H9 (cell line): ENCODE data around the gene KIF6. TPM values are rescaled to one million over a fixed set of nuclear protein-coding genes. Genes with fewer than 3 reads are reported as not detected.

Source experiments
- DNase-seq: peaks from one replicate; pipeline ENCODE4 v3.0.0-alpha.2; 2017
- H2AFZ ChIP-seq: one replicate; pipeline ENCODE4 v1.6.1; 2013; ENCODE audit warnings: mild to moderate bottlenecking, low read length, control low read depth, moderate library complexity
- H2AK5ac ChIP-seq: 2 replicates; pipeline ENCODE4 v1.6.1; 2013; ENCODE audit warnings: low read length, control low read depth, mixed read lengths; ENCODE audit not compliant: insufficient read length
- H2BK120ac ChIP-seq: one replicate; pipeline ENCODE4 v1.6.1; 2013; ENCODE audit warnings: low read depth, mild to moderate bottlenecking, low read length, control low read depth, inconsistent platforms; ENCODE audit not compliant: poor library complexity, severe bottlenecking
- H2BK12ac ChIP-seq: 2 replicates; pipeline ENCODE4 v1.6.1; 2013; ENCODE audit warnings: low read length, control low read depth, mixed read lengths, low read depth; ENCODE audit not compliant: insufficient read length
- H2BK15ac ChIP-seq: 2 replicates; pipeline ENCODE4 v1.6.1; 2013; ENCODE audit warnings: low read depth, low read length, control low read depth
- H2BK20ac ChIP-seq: one replicate; pipeline ENCODE4 v1.6.1; 2013; ENCODE audit warnings: low read depth, mild to moderate bottlenecking, low read length, control low read depth, inconsistent platforms; ENCODE audit not compliant: poor library complexity, severe bottlenecking
- H2BK5ac ChIP-seq: 2 replicates; pipeline ENCODE4 v1.6.1; 2013; ENCODE audit warnings: low read length, control low read depth, mixed read lengths; ENCODE audit not compliant: insufficient read length
- H3K14ac ChIP-seq: 2 replicates; pipeline ENCODE4 v1.6.1; 2013; ENCODE audit warnings: low read length, control low read depth; ENCODE audit not compliant: insufficient read depth
- H3K18ac ChIP-seq: 2 replicates; pipeline ENCODE4 v1.6.1; 2013; ENCODE audit warnings: low read depth, mild to moderate bottlenecking, mixed read lengths, low read length, control low read depth; ENCODE audit not compliant: insufficient read length
- H3K23ac ChIP-seq: 2 replicates; pipeline ENCODE4 v1.6.1; 2013; ENCODE audit warnings: low read length, control low read depth, mixed read lengths, low read depth; ENCODE audit not compliant: insufficient read length
- H3K23me2 ChIP-seq: 2 replicates; pipeline ENCODE4 v1.6.1; 2013; ENCODE audit warnings: low read depth, mild to moderate bottlenecking, mixed read lengths, low read length, control low read depth; ENCODE audit not compliant: insufficient read length, poor library complexity, severe bottlenecking
- H3K27ac ChIP-seq: 2 replicates; pipeline ENCODE4 v1.5.1; 2013; ENCODE audit warnings: low read length, control low read depth, mixed read lengths, low read depth; ENCODE audit not compliant: insufficient read length
- H3K27me3 ChIP-seq: 2 replicates; pipeline ENCODE4 v1.6.1; 2013; ENCODE audit warnings: low read length, control low read depth, inconsistent platforms; ENCODE audit not compliant: insufficient read depth
- H3K4ac ChIP-seq: 2 replicates; pipeline ENCODE4 v1.6.1; 2013; ENCODE audit warnings: low read depth, mild to moderate bottlenecking, control low read depth, inconsistent platforms, low read length, moderate library complexity
- H3K4me1 ChIP-seq: 2 replicates; pipeline ENCODE4 v1.6.1; 2013; ENCODE audit warnings: low read length, control low read depth, inconsistent platforms; ENCODE audit not compliant: insufficient read depth
- H3K4me2 ChIP-seq: 2 replicates; pipeline ENCODE4 v1.6.1; 2013; ENCODE audit warnings: low read length, control low read depth, mixed read lengths; ENCODE audit not compliant: insufficient read length, insufficient read depth
- H3K56ac ChIP-seq: 2 replicates; pipeline ENCODE4 v1.6.1; 2013; ENCODE audit warnings: low read depth, mild to moderate bottlenecking, mixed read lengths, low read length, control low read depth; ENCODE audit not compliant: insufficient read length
- H3K79me1 ChIP-seq: 2 replicates; pipeline ENCODE4 v1.6.1; 2013; ENCODE audit warnings: low read depth, mild to moderate bottlenecking, moderate library complexity, low read length, control low read depth, inconsistent platforms; ENCODE audit not compliant: insufficient read depth, poor library complexity, severe bottlenecking
- H3K79me2 ChIP-seq: 2 replicates; pipeline ENCODE4 v1.6.1; 2013; ENCODE audit warnings: low read length, control low read depth, inconsistent platforms; ENCODE audit not compliant: insufficient read depth
- H3K9ac ChIP-seq: 2 replicates; pipeline ENCODE4 v1.6.1; 2013; ENCODE audit warnings: low read length, control low read depth, mixed read lengths; ENCODE audit not compliant: insufficient read length; ENCODE audit errors: extremely low read depth
- H3K9me3 ChIP-seq: one replicate; pipeline ENCODE4 v1.6.1; 2013; ENCODE audit warnings: low read depth, low read length, inconsistent platforms; ENCODE audit not compliant: control insufficient read depth
- H3T11ph ChIP-seq: one replicate; pipeline ENCODE4 v1.6.1; 2013; ENCODE audit warnings: mild to moderate bottlenecking, low read length, control low read depth, inconsistent platforms
- H4K20me1 ChIP-seq: one replicate; pipeline ENCODE4 v1.6.1; 2013; ENCODE audit not compliant: control insufficient read depth, insufficient read length, insufficient read depth
- H4K5ac ChIP-seq: 2 replicates; pipeline ENCODE4 v1.6.1; 2013; ENCODE audit warnings: low read depth, mild to moderate bottlenecking, mixed read lengths, low read length, control low read depth; ENCODE audit not compliant: insufficient read length
- H4K8ac ChIP-seq: replicated peaks from 2 replicates; pipeline ENCODE4 v1.6.1; 2013; ENCODE audit warnings: low read length, control low read depth, mixed read lengths, low read depth; ENCODE audit not compliant: insufficient read length
- H4K91ac ChIP-seq: 2 replicates; pipeline ENCODE4 v1.6.1; 2013; ENCODE audit warnings: low read depth, mild to moderate bottlenecking, moderate library complexity, mixed read lengths, low read length, control low read depth; ENCODE audit not compliant: insufficient read length
- H3K27ac Mint-ChIP-seq, 3 experiments: 2 replicates in 2 of 3; 3 replicates in 1 of 3; pipeline ENCODE4 v1.8.0; 2020 to 2021; ENCODE audit warnings: mixed read lengths in 3 of 3, mild to moderate bottlenecking in 1 of 3, moderate library complexity in 1 of 3
- H3K27me3 Mint-ChIP-seq: 2 replicates; pipeline ENCODE4 v1.8.0; 2021; ENCODE audit warnings: low read depth, mild to moderate bottlenecking, moderate library complexity, mixed read lengths
- H3K36me3 Mint-ChIP-seq, 3 experiments: 2 replicates in 2 of 3; 3 replicates in 1 of 3; pipeline ENCODE4 v1.8.0; 2020 to 2021; ENCODE audit warnings: low read depth in 3 of 3, mixed read lengths in 3 of 3; ENCODE audit not compliant: insufficient read depth in 1 of 3
- H3K4me1 Mint-ChIP-seq, 2 experiments: 2 replicates each; pipeline ENCODE4 v1.8.0; 2020; ENCODE audit warnings: mixed read lengths in 2 of 2
- H3K4me3 Mint-ChIP-seq, 2 experiments: 2 replicates in 1 of 2; 3 replicates in 1 of 2; pipeline ENCODE4 v1.8.0; 2020 to 2021; ENCODE audit warnings: mild to moderate bottlenecking in 2 of 2, mixed read lengths in 2 of 2, moderate library complexity in 1 of 2
- H3K9me3 Mint-ChIP-seq, 2 experiments: 2 replicates in 1 of 2; 3 replicates in 1 of 2; pipeline ENCODE4 v1.8.0; 2020; ENCODE audit warnings: mild to moderate bottlenecking in 2 of 2, mixed read lengths in 2 of 2, moderate library complexity in 1 of 2
- WGBS: extraction: QIAGEN DNeasy Blood & Tissue Kit; methylation state at CpG from one replicate; pipeline ENCODE4 v1.1.7; 2013; ENCODE audit warnings: missing lambda C conversion rate, low lambda C conversion rate, mixed read lengths; ENCODE audit not compliant: insufficient read length; ENCODE audit errors: extremely low coverage; 5-methylcytosine and 5-hydroxymethylcytosine counted together
- total RNA-seq: library from RNA; stranded (reverse); gene quantifications from 2 replicates; pipeline ENCODE4 v1.2.1, GENCODE V29; 2021
- TF ChIP-seq, protein P1 (sequence below): fragments of 200-600 bp; sonication (generic); conservative IDR thresholded peaks from 3 replicates; pipeline ENCODE4 v1.8.0; 2021; ENCODE audit warnings: antibody characterized with exemption, mild to moderate bottlenecking

Gene KIF6
- total RNA-seq, 1 experiment from 2014 or later, result 0.63 TPM

DNA sequence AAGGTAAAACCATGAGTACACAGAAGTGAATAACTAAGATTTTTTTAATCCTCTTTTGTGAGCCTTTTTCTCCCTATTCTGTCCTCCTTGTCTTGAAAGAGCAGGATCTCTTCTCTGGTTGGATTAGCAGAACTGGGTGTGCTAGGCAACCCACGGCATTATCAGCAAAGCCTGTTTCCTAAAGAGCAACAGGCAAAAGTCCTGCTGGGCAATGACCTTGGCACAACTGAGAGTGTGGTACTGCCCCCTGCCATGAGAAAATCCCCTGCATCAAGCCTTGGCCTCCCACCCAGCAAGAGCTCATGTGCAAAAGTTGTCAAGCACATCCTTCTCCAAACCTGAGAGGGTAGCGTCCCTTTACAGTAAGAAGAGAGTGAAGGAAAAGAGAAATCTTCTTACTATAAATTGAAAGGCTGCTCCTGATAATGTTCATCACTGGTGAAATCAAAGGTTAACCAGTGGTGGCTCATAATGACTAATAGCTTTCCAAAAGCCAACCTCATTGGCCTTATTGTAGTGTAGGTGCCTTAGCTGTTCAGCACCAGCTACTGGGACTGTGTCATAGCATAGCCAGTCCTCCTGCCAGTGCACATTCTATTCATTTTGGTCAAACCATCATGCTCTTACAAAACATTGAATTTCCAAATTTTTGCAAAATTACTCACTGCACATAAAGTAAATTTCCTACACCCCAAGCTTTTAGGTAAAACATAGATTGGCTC is 17.1 kb downstream of the KIF6 start:
- no peak overlapping the region for H2BK12ac ChIP-seq
- no peak overlapping the region for H3K27ac ChIP-seq
- no peak overlapping the region for H3K27ac Mint-ChIP-seq
- H3K36me3 Mint-ChIP-seq, result no peaks in the 10 kb centered on the region
- TF ChIP-seq, protein P1, sequence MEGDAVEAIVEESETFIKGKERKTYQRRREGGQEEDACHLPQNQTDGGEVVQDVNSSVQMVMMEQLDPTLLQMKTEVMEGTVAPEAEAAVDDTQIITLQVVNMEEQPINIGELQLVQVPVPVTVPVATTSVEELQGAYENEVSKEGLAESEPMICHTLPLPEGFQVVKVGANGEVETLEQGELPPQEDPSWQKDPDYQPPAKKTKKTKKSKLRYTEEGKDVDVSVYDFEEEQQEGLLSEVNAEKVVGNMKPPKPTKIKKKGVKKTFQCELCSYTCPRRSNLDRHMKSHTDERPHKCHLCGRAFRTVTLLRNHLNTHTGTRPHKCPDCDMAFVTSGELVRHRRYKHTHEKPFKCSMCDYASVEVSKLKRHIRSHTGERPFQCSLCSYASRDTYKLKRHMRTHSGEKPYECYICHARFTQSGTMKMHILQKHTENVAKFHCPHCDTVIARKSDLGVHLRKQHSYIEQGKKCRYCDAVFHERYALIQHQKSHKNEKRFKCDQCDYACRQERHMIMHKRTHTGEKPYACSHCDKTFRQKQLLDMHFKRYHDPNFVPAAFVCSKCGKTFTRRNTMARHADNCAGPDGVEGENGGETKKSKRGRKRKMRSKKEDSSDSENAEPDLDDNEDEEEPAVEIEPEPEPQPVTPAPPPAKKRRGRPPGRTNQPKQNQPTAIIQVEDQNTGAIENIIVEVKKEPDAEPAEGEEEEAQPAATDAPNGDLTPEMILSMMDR, result no peak
- H3K9ac ChIP-seq, result no peak overlapping the region
- H2AFZ ChIP-seq, result no peak overlapping the region
- no peak overlapping the region for H3K23ac ChIP-seq
- no peak overlapping the region for H3K4me2 ChIP-seq
- no peaks in the 10 kb centered on the region for H3K23me2 ChIP-seq
- H3K27me3 ChIP-seq, result no peaks in the 10 kb centered on the region
- H3T11ph ChIP-seq, result no peak overlapping the region
- H3K9me3 ChIP-seq, result no peaks in the 10 kb centered on the region
- no peaks in the 10 kb centered on the region for H3K27me3 Mint-ChIP-seq
- no peak overlapping the region for H2BK5ac ChIP-seq
- H3K4me1 ChIP-seq, result 0 out of 2 replicates have a peak, but pooled peaks cover 2% of the 10 kb centered on the region
- no peak overlapping the region for H2AK5ac ChIP-seq
- no peak overlapping the region for H3K56ac ChIP-seq
- no CpG with 5 or more reads among the region's 2 CpGs for WGBS
- H4K5ac ChIP-seq, result no peak overlapping the region
- no peak overlapping the region for H3K14ac ChIP-seq
- no peak overlapping the region for H3K18ac ChIP-seq
- H2BK15ac ChIP-seq, result no peak overlapping the region
- H2BK20ac ChIP-seq, result no peak overlapping the region
- no peak for DNase-seq
- H4K91ac ChIP-seq, result no peak overlapping the region
- no peaks in the 10 kb centered on the region for H4K20me1 ChIP-seq
- H2BK120ac ChIP-seq, result no peak overlapping the region
- H3K79me2 ChIP-seq, result no peaks in the 10 kb centered on the region
- no peak overlapping the region for H3K4me3 Mint-ChIP-seq
- no peak overlapping the region for H4K8ac ChIP-seq
- no peaks in the 10 kb centered on the region for H3K9me3 Mint-ChIP-seq
- H3K79me1 ChIP-seq, result no peaks in the 10 kb centered on the region
- no peak overlapping the region for H3K4ac ChIP-seq
- H3K4me1 Mint-ChIP-seq, result peaks cover 9% of the 10 kb centered on the region in 2 experiments
